Caco-2 (cell line): ENCODE measurements around the gene SUPT6H. TPM values are rescaled to one million over a fixed set of nuclear protein-coding genes. Genes with fewer than 3 reads are reported as not detected.
A peak's percentile ranks its signal among the peaks of the same experiment; 100 is the strongest.

Experiments used
- BruUV-seq: library from RNA; stranded (reverse); fragments of 400-500 nt; replicated peaks from 2 replicates; lab custom pipeline; 2021; lab: Mats Ljungman, UMichigan
- CTCF ChIA-PET: fragments of 300-600 bp; sonication (Branson Sonifier 250); formaldehyde crosslinking; loops from one replicate; lab custom pipeline; 2022; ENCODE audit warnings: antibody characterized with exemption; lab: Charles Lee
- POLR2A ChIA-PET: fragments of 300-600 bp; sonication (Branson Sonifier 250); formaldehyde crosslinking; loops from one replicate; lab custom pipeline; 2022; ENCODE audit warnings: antibody characterized with exemption; lab: Charles Lee
- DNase-seq, 2 experiments: peaks; one replicate each; pipeline versions ENCODE4 v3.0.0 to v3.0.0-alpha.2; 2020 to 2022
- H3K27me3 ChIP-seq: replicated peaks from 2 replicates; pipeline ENCODE4 v1.6.0; 2011; ENCODE audit warnings: low read length; ENCODE audit not compliant: control insufficient read depth, insufficient read depth
- H3K36me3 ChIP-seq: 2 replicates; pipeline ENCODE4 v1.5.1; 2011; ENCODE audit warnings: low read length; ENCODE audit not compliant: control insufficient read depth, insufficient read depth
- H3K4me1 ChIP-seq: fragments of 250-450 bp; sonication (Bioruptor Pico); 2 replicates; pipeline ENCODE4 v1.5.1; 2020; ENCODE audit warnings: mild to moderate bottlenecking
- H3K4me3 ChIP-seq: 2 replicates; pipeline ENCODE4 v1.5.1; 2011; ENCODE audit warnings: low read depth, mild to moderate bottlenecking, control low read depth, low read length
- H3K9me3 ChIP-seq: fragments of 250-450 bp; sonication (Bioruptor Pico); 2 replicates; pipeline ENCODE4 v1.5.1; 2020; ENCODE audit warnings: mild to moderate bottlenecking, moderate library complexity
- H3K27ac Mint-ChIP-seq: one replicate; pipeline ENCODE4 v1.8.0; 2022; ENCODE audit warnings: mixed read lengths; ENCODE audit not compliant: unreplicated experiment
- H3K27me3 Mint-ChIP-seq: one replicate; pipeline ENCODE4 v1.8.0; 2022; ENCODE audit warnings: mixed read lengths; ENCODE audit not compliant: insufficient read depth, unreplicated experiment
- H3K36me3 Mint-ChIP-seq: one replicate; pipeline ENCODE4 v1.8.0; 2022; ENCODE audit warnings: mild to moderate bottlenecking, mixed read lengths; ENCODE audit not compliant: insufficient read depth, unreplicated experiment
- H3K4me1 Mint-ChIP-seq: one replicate; pipeline ENCODE4 v1.8.0; 2022; ENCODE audit warnings: low read depth, mixed read lengths; ENCODE audit not compliant: unreplicated experiment
- H3K4me3 Mint-ChIP-seq: one replicate; pipeline ENCODE4 v1.8.0; 2022; ENCODE audit warnings: mild to moderate bottlenecking, moderate library complexity, mixed read lengths; ENCODE audit not compliant: unreplicated experiment
- H3K9me3 Mint-ChIP-seq: one replicate; pipeline ENCODE4 v1.8.0; 2022; ENCODE audit warnings: mixed read lengths; ENCODE audit not compliant: unreplicated experiment
- CTCF ChIP-seq, 2 experiments: fragments of 200-600 bp in 1 of 2; IDR thresholded peaks; 1 replicate in 1 of 2; 2 replicates in 1 of 2; pipeline versions ENCODE4 v1.5.1 to v1.8.0; 2011 to 2022; ENCODE audit warnings: antibody characterized with exemption in 1 of 2, control low read depth in 1 of 2, inconsistent platforms in 1 of 2, low read depth in 1 of 2, low read length in 1 of 2, mild to moderate bottlenecking in 1 of 2, moderate library complexity in 1 of 2; ENCODE audit not compliant: insufficient read depth in 1 of 2, severe bottlenecking in 1 of 2, unreplicated experiment in 1 of 2
- intact Hi-C: fragments of 100-400 bp; cut with micrococcal nuclease; formaldehyde crosslinking; loops from one replicate; pipeline ENCODE4 v1.10.0; 2022; ENCODE audit not compliant: unreplicated experiment
- total RNA-seq: library from RNA; stranded (reverse); gene quantifications from 2 replicates; pipeline ENCODE4 v1.2.3, GENCODE V29; 2022

The SUPT6H gene
- total RNA-seq, 1 experiment from 2014 or later: 129 TPM

GRCh38 chr17:28740406-28741357 is 78.7 kb downstream of the SUPT6H start:
- Mint-ChIP-seq H3K9me3 (no peaks in the 10 kb centered on the region), H3K4me3 (no peak overlapping the region), H3K27ac (no peak overlapping the region), H3K36me3 (peaks cover 38% of the 10 kb centered on the region), H3K27me3 (no peaks in the 10 kb centered on the region), H3K4me1 (no peaks in the 10 kb centered on the region)
- BruUV-seq: no TSS peak
- POLR2A ChIA-PET: interaction anchor here (6.4 kb wide), 1 partner anchor 21 kb away, joined by 52 read pairs; the partner anchor contains the start of gene RPL23A
- TF ChIP-seq CTCF (IDR thresholded peaks at IDR 0.05; ENCODE audit: insufficient read depth in 1 of 2, low read depth in 1 of 2, low read length in 1 of 2, severe bottlenecking in 1 of 2, unreplicated experiment in 1 of 2): no peak
- peaks cover 15% of the 10 kb centered on the region for H3K4me1 ChIP-seq
- intact Hi-C loops: loop anchor here (5.0 kb wide), 1 partner anchor 212 kb away; the partner anchor contains the start of gene PHF12
- H3K27me3 ChIP-seq: no peaks in the 10 kb centered on the region
- no peak for DNase-seq
- H3K9me3 ChIP-seq: no peaks in the 10 kb centered on the region
- CTCF ChIA-PET: interaction anchor here (0.6 kb wide), 1 partner anchor 189 kb away, joined by 4 read pairs; no protein-coding TSS in a partner anchor
- H3K4me3 ChIP-seq: no peak overlapping the region
- no peaks in the 10 kb centered on the region; the same call in 1 of the 2 replicates for H3K36me3 ChIP-seq

- Histone ChIP-seq H3K27me3 (no peaks in the 10 kb centered on the region), H3K4me3 (no peak overlapping the region), H3K36me3 (no peaks in the 10 kb centered on the region; the same call in 1 of the 2 replicates), H3K9me3 (no peaks in the 10 kb centered on the region), H3K4me1 (peaks cover 25% of the 10 kb centered on the region)
- POLR2A ChIA-PET: interaction anchor here (6.4 to 8.1 kb wide), 2 partner anchors 14 to 22 kb away, joined by 52 to 165 read pairs; partner anchors contain the start of genes NEK8, RPL23A and TLCD1
- Mint-ChIP-seq H3K4me1 (peaks cover 6% of the 10 kb centered on the region), H3K4me3 (no peak overlapping the region), H3K36me3 (peaks cover 47% of the 10 kb centered on the region), H3K27me3 (no peaks in the 10 kb centered on the region), H3K27ac (peak overlapping the region; percentile 96), H3K9me3 (no peaks in the 10 kb centered on the region)
- BruUV-seq: no TSS peak
- intact Hi-C loops: loop anchor here (5.0 kb wide), 1 partner anchor 211 kb away; the partner anchor contains the start of gene PHF12
- TF ChIP-seq CTCF (IDR thresholded peaks at IDR 0.05; ENCODE audit: insufficient read depth in 1 of 2, low read depth in 1 of 2, low read length in 1 of 2, severe bottlenecking in 1 of 2, unreplicated experiment in 1 of 2): no peak
- CTCF ChIA-PET: interaction anchor here (2.6 kb wide), 1 partner anchor 14 kb away, joined by 54 read pairs; the partner anchor contains the start of genes NEK8 and TLCD1
- no peak for DNase-seq
Observed at GRCh38 chr17:28741358-28742349, 79.6 kb downstream of the SUPT6H start.
